GM23338 (cell line): ENCODE results near the gene TPM3. TPM values are rescaled to one million over a fixed set of nuclear protein-coding genes. Genes with fewer than 3 reads are reported as not detected.
A peak's percentile ranks its signal among the peaks of the same experiment; 100 is the strongest.

ENCODE experiments used
- ATAC-seq: fragments of 200-7000 bp; cut with Tn5 transposase; 3 replicates; pipeline ENCODE4 v1.9.1; 2020
- DNase-seq: peaks from one replicate; pipeline ENCODE4 v3.0.0-alpha.2; 2015; ENCODE audit warnings: low spot score
- H2AFZ ChIP-seq: fragments of 200-600 bp; sonication (generic); 2 replicates; pipeline ENCODE4 v1.8.0; 2016; ENCODE audit warnings: antibody characterized with exemption, mild to moderate bottlenecking, moderate library complexity
- H3F3A ChIP-seq: fragments of 200-600 bp; sonication (generic); replicated peaks from 2 replicates; pipeline ENCODE4 v1.8.0; 2017; ENCODE audit warnings: antibody characterized with exemption, mixed run types, low read depth
- H3K27ac ChIP-seq: fragments of 200-600 bp; sonication (generic); 2 replicates; pipeline ENCODE4 v1.6.1; 2016; ENCODE audit warnings: low read depth
- H3K27me3 ChIP-seq: fragments of 200-600 bp; sonication (generic); 2 replicates; pipeline ENCODE4 v1.8.0; 2016; ENCODE audit warnings: mild to moderate bottlenecking, mixed run types, moderate library complexity; ENCODE audit not compliant: insufficient read depth
- H3K36me3 ChIP-seq: fragments of 200-600 bp; sonication (generic); 2 replicates; pipeline ENCODE4 v1.8.0; 2016; ENCODE audit warnings: mild to moderate bottlenecking; ENCODE audit not compliant: insufficient read depth
- H3K4me1 ChIP-seq: fragments of 200-600 bp; sonication (generic); 2 replicates; pipeline ENCODE4 v1.8.0; 2016; ENCODE audit warnings: mild to moderate bottlenecking, moderate library complexity; ENCODE audit not compliant: insufficient read depth
- H3K4me2 ChIP-seq: fragments of 200-600 bp; sonication (generic); 2 replicates; pipeline ENCODE4 v1.7.1; 2017; ENCODE audit warnings: mixed run types
- H3K4me3 ChIP-seq: fragments of 200-600 bp; sonication (generic); 2 replicates; pipeline ENCODE4 v1.6.1; 2016; ENCODE audit warnings: mixed run types
- H3K79me2 ChIP-seq: fragments of 200-600 bp; sonication (generic); replicated peaks from 2 replicates; pipeline ENCODE4 v1.8.0; 2017; ENCODE audit warnings: mild to moderate bottlenecking; ENCODE audit not compliant: insufficient read depth
- H3K9me2 ChIP-seq: fragments of 200-600 bp; sonication (generic); 2 replicates; pipeline ENCODE4 v1.8.0; 2017; ENCODE audit not compliant: insufficient read depth
- H4K20me1 ChIP-seq: fragments of 200-600 bp; sonication (generic); replicated peaks from 2 replicates; pipeline ENCODE4 v1.8.0; 2017; ENCODE audit warnings: mild to moderate bottlenecking; ENCODE audit not compliant: insufficient read depth
- H3K27ac Mint-ChIP-seq: 2 replicates; pipeline ENCODE4 v1.8.0; 2020; ENCODE audit warnings: inconsistent platforms, mild to moderate bottlenecking, moderate library complexity, mixed read lengths
- H3K27me3 Mint-ChIP-seq: 3 replicates; pipeline ENCODE4 v1.8.0; 2022; ENCODE audit warnings: low read depth, mild to moderate bottlenecking, moderate library complexity, mixed read lengths, inconsistent platforms; ENCODE audit not compliant: insufficient read depth, poor library complexity
- H3K36me3 Mint-ChIP-seq: 3 replicates; pipeline ENCODE4 v1.8.0; 2021; ENCODE audit warnings: low read depth, mild to moderate bottlenecking, inconsistent platforms, moderate library complexity, mixed read lengths
- H3K4me1 Mint-ChIP-seq: 3 replicates; pipeline ENCODE4 v1.8.0; 2020; ENCODE audit warnings: mild to moderate bottlenecking, inconsistent platforms, mixed read lengths
- H3K4me3 Mint-ChIP-seq: 3 replicates; pipeline ENCODE4 v1.8.0; 2021; ENCODE audit warnings: moderate library complexity, mild to moderate bottlenecking, inconsistent platforms, mixed read lengths
- H3K9me3 Mint-ChIP-seq: 3 replicates; pipeline ENCODE4 v1.8.0; 2020; ENCODE audit warnings: moderate library complexity, mild to moderate bottlenecking, inconsistent platforms, mixed read lengths
- CREB1 ChIP-seq: fragments of 250-450 bp; sonication (Bioruptor Pico); IDR thresholded peaks from 2 replicates; pipeline ENCODE4 v1.5.0; 2020; ENCODE audit warnings: low read depth, mild to moderate bottlenecking, moderate library complexity
- CTCF ChIP-seq, 2 experiments: fragments of 200-600 bp in 1 of 2; sonication (generic) in 1 of 2; conservative IDR thresholded peaks; 2 replicates each; pipeline versions ENCODE4 v1.5.1 to v1.6.1; 2016 to 2017; ENCODE audit warnings: antibody characterized with exemption in 2 of 2, low read depth in 2 of 2, mild to moderate bottlenecking in 2 of 2, moderate library complexity in 1 of 2
- EZH2 ChIP-seq: fragments of 200-600 bp; sonication (generic); IDR thresholded peaks from one replicate; pipeline ENCODE4 v1.8.0; 2017; ENCODE audit warnings: antibody characterized with exemption, mild to moderate bottlenecking, low read depth; ENCODE audit not compliant: unreplicated experiment
- EZH2phosphoT487 ChIP-seq: fragments of 200-600 bp; sonication (generic); IDR thresholded peaks from one replicate; pipeline ENCODE4 v1.8.1; 2018; ENCODE audit warnings: antibody characterized with exemption; ENCODE audit not compliant: unreplicated experiment
- JUNB ChIP-seq: IDR thresholded peaks from one replicate; pipeline ENCODE4 v1.6.1; 2016; ENCODE audit warnings: antibody characterized with exemption; ENCODE audit not compliant: unreplicated experiment
- NANOG ChIP-seq: IDR thresholded peaks from 2 replicates; pipeline ENCODE4 v1.6.1; 2016; ENCODE audit warnings: antibody characterized with exemption, borderline replicate concordance
- POLR2AphosphoS5 ChIP-seq: IDR thresholded peaks from 2 replicates; pipeline ENCODE4 v1.6.1; 2016; ENCODE audit warnings: antibody characterized with exemption, low read depth
- STAT1 ChIP-seq: IDR thresholded peaks from one replicate; pipeline ENCODE4 v1.6.1; 2016; ENCODE audit warnings: antibody characterized with exemption; ENCODE audit not compliant: unreplicated experiment
- ZNF114 ChIP-seq: fragments of 250-450 bp; sonication (Bioruptor Pico); IDR thresholded peaks from 2 replicates; pipeline ENCODE4 v1.5.0; 2020; ENCODE audit warnings: mild to moderate bottlenecking, moderate library complexity
- ZNF331 ChIP-seq: fragments of 250-450 bp; sonication (Bioruptor Pico); IDR thresholded peaks from 2 replicates; pipeline ENCODE4 v1.5.0; 2020; ENCODE audit warnings: low read depth, mild to moderate bottlenecking, moderate library complexity
- ZNF462 ChIP-seq: fragments of 250-450 bp; sonication (Bioruptor Pico); IDR thresholded peaks from 2 replicates; pipeline ENCODE4 v1.5.0; 2020; ENCODE audit warnings: mild to moderate bottlenecking, moderate library complexity
- polyA plus RNA-seq: library from polyadenylated mRNA; unstranded; fragments of >200 nt; fragmentation: Nextera tagmentation; extraction: Ambion mirVana; gene quantifications from 2 replicates; pipeline ENCODE4 v1.2.1, GENCODE V29; 2016
- total RNA-seq: library from RNA; depleted of rRNA; stranded (reverse); fragments of >200 nt; shearing (Covaris generic); gene quantifications from 2 replicates; pipeline ENCODE4 v1.2.3, GENCODE V29; 2014
- TF ChIP-seq, protein P1 (sequence below): IDR thresholded peaks from 2 replicates; pipeline ENCODE4 v1.6.1; 2016; ENCODE audit warnings: antibody characterized with exemption
- TF ChIP-seq, protein P2 (sequence below): IDR thresholded peaks from one replicate; pipeline ENCODE4 v1.6.1; 2018; ENCODE audit warnings: antibody characterized with exemption; ENCODE audit not compliant: unreplicated experiment

Gene TPM3
- total and polyA plus RNA-seq, 2 experiments from 2014 or later: 544 to 747 TPM

GRCh38 chr1:154221278-154222001 is 29.5 kb upstream of the TPM3 start:
- Histone ChIP-seq H3K9me2 (no peaks in the 10 kb centered on the region), H3K36me3 (peaks cover 26% of the 10 kb centered on the region), H3K4me1 (peaks cover 41% of the 10 kb centered on the region), H3F3A (peaks cover 9% of the 10 kb centered on the region; the same call in 1 of the 2 replicates), H3K27ac (peak overlapping the region; percentile 90), H3K4me3 (peak overlapping the region; percentile 75), H3K79me2 (peaks cover 91% of the 10 kb centered on the region), H3K27me3 (no peaks in the 10 kb centered on the region), H4K20me1 (peaks cover 16% of the 10 kb centered on the region), H3K4me2 (peak overlapping the region; percentile 94), H2AFZ (no peak overlapping the region)
- peaks cover 74% of the 10 kb centered on the region for H3K36me3 Mint-ChIP-seq
- peak; percentile 60 for DNase-seq
- ATAC-seq: peak; percentile 44
- H3K9me3 Mint-ChIP-seq: peaks cover 4% of the 10 kb centered on the region; the same call in 2 of the 3 replicates
- no peak; the same call in 1 of the 2 replicates for TF ChIP-seq POLR2AphosphoS5
- TF ChIP-seq ZNF114 (CRISPR knock-in tag): no peak
- no peak for TF ChIP-seq STAT1
- no peak for TF ChIP-seq NANOG
- no peak for TF ChIP-seq CTCF (conservative IDR thresholded peaks at IDR 0.05; ENCODE audit: low read depth in 2 of 2)
- TF ChIP-seq ZNF331 (CRISPR knock-in tag): no peak
- no peak for TF ChIP-seq ZNF462 (CRISPR knock-in tag)
- TF ChIP-seq, protein P1, sequence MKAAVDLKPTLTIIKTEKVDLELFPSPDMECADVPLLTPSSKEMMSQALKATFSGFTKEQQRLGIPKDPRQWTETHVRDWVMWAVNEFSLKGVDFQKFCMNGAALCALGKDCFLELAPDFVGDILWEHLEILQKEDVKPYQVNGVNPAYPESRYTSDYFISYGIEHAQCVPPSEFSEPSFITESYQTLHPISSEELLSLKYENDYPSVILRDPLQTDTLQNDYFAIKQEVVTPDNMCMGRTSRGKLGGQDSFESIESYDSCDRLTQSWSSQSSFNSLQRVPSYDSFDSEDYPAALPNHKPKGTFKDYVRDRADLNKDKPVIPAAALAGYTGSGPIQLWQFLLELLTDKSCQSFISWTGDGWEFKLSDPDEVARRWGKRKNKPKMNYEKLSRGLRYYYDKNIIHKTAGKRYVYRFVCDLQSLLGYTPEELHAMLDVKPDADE: no peak
- TF ChIP-seq EZH2phosphoT487: no peak
- TF ChIP-seq EZH2: no peak
- no peak for TF ChIP-seq JUNB
- no peak for TF ChIP-seq CREB1
- TF ChIP-seq, protein P2, sequence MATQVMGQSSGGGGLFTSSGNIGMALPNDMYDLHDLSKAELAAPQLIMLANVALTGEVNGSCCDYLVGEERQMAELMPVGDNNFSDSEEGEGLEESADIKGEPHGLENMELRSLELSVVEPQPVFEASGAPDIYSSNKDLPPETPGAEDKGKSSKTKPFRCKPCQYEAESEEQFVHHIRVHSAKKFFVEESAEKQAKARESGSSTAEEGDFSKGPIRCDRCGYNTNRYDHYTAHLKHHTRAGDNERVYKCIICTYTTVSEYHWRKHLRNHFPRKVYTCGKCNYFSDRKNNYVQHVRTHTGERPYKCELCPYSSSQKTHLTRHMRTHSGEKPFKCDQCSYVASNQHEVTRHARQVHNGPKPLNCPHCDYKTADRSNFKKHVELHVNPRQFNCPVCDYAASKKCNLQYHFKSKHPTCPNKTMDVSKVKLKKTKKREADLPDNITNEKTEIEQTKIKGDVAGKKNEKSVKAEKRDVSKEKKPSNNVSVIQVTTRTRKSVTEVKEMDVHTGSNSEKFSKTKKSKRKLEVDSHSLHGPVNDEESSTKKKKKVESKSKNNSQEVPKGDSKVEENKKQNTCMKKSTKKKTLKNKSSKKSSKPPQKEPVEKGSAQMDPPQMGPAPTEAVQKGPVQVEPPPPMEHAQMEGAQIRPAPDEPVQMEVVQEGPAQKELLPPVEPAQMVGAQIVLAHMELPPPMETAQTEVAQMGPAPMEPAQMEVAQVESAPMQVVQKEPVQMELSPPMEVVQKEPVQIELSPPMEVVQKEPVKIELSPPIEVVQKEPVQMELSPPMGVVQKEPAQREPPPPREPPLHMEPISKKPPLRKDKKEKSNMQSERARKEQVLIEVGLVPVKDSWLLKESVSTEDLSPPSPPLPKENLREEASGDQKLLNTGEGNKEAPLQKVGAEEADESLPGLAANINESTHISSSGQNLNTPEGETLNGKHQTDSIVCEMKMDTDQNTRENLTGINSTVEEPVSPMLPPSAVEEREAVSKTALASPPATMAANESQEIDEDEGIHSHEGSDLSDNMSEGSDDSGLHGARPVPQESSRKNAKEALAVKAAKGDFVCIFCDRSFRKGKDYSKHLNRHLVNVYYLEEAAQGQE: no peak
- H3K27ac Mint-ChIP-seq: peak overlapping the region; percentile 98
- peak overlapping the region; percentile 99 for H3K4me3 Mint-ChIP-seq
- H3K4me1 Mint-ChIP-seq: peaks cover 30% of the 10 kb centered on the region
- peaks cover 16% of the 10 kb centered on the region for H3K27me3 Mint-ChIP-seq
